ENCODE measurements around the gene ADAM29.
"Not testable (repeated sequence)": the region's sequence is repeated elsewhere in the genome, so short reads cannot be mapped to it uniquely, and the experiment has no call there.

ADAM29 gene

DNA sequence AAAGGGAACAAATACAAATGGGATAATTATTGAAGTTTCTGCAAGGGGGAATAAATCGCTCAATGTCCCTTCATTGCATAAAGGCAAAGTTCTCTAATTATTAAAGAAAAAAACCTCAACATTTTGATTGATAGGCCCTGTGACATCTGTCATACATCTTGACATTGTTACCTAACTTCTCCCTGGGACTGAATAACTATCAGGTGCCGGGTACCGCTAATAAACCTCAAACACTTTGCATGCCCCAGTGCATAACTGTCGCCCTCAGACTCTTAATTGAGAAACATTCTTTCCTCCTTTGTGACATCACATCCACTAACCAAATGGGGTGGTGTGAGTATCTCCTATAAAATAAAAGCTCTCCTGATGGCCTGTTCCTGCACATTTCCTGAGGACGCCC, at the start of gene ADAM29:
Gene ADAM29, plus strand, starts transcription at position 301 of the 400 bp plus-strand sequence. CDS start 57,168 bp downstream, outside the sequence.
- no peaks in the 10 kb centered on the region for H3K4me1 Mint-ChIP-seq
- H3K9me3 Mint-ChIP-seq: peaks cover 7% of the 10 kb centered on the region
- H3K36me3 Mint-ChIP-seq: no peaks in the 10 kb centered on the region
- no peak within 1 kb of the TSS for H3K27ac Mint-ChIP-seq
- H3K4me3 Mint-ChIP-seq: no peak within 1 kb of the TSS
- DNase-seq (ENCODE audit: low spot score in 2 of 2): no peak
- no peak for ATAC-seq

GRCh38 chr4:174869339-174869738, 48.8 kb upstream of the ADAM29 start:
- Mint-ChIP-seq H3K9me3 (peaks cover 6% of the 10 kb centered on the region), H3K27ac (no peak overlapping the region), H3K4me1 (no peaks in the 10 kb centered on the region), H3K4me3 (no peak overlapping the region), H3K36me3 (no peaks in the 10 kb centered on the region)
- DNase-seq (ENCODE audit: low spot score in 2 of 2) (no peak), ATAC-seq (no peak)

DNA sequence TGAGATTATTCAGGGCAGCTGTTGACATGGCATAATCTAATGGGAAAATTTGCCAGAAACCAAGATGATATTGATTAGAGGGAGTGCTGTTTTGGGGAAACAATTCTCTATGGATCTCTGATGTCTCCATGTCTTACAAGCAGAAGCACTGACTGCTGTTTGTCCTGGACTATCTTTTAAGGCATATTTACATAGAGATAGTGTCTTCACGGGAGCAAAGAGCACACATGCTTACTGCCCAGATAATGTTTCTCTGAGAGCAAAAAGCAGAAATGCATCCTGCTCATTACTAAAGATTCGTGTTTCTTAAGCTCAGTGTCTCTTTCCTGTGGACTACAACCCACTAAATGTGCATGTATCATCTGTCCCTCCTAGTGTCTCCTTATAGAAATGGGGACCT, 47.8 kb upstream of the ADAM29 start:
- Mint-ChIP-seq H3K36me3 (no peaks in the 10 kb centered on the region), H3K9me3 (peaks cover 6% of the 10 kb centered on the region), H3K27ac (no peak overlapping the region), H3K4me1 (no peaks in the 10 kb centered on the region), H3K4me3 (no peak overlapping the region)
- ATAC-seq (no peak), DNase-seq (ENCODE audit: low spot score in 2 of 2) (no peak)

DNA sequence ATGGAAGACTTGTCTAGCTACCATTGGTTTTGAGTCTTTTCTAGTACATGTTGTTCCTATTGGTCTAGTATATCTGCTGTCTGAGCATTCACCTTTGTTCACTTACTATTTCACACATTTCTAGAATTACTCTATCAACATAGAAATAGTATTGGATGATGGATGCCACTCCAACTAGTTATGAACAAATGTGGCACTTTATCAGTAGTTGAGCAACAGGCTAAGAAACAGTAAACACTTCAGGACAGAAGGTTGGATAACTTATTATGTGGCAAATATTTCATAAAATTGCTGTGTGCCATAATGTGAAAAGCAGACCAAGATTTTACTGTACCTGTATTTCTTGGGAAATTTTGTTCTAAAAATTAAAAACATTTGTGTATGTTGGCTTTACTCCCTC, 46.8 kb upstream of the ADAM29 start:
- DNase-seq (ENCODE audit: low spot score in 2 of 2) (no peak), ATAC-seq (no peak)
- Mint-ChIP-seq H3K9me3 (peaks cover 6% of the 10 kb centered on the region), H3K36me3 (no peaks in the 10 kb centered on the region), H3K4me1 (no peaks in the 10 kb centered on the region), H3K27ac (no peak overlapping the region), H3K4me3 (no peak overlapping the region)

GRCh38 chr4:174873146-174873545, 45.0 kb upstream of the ADAM29 start:
- not testable (repeated sequence) for H3K4me1 Mint-ChIP-seq; H3K9me3 Mint-ChIP-seq; H3K4me3 Mint-ChIP-seq; DNase-seq (ENCODE audit: low spot score in 2 of 2); H3K27ac Mint-ChIP-seq; H3K36me3 Mint-ChIP-seq; ATAC-seq

DNA sequence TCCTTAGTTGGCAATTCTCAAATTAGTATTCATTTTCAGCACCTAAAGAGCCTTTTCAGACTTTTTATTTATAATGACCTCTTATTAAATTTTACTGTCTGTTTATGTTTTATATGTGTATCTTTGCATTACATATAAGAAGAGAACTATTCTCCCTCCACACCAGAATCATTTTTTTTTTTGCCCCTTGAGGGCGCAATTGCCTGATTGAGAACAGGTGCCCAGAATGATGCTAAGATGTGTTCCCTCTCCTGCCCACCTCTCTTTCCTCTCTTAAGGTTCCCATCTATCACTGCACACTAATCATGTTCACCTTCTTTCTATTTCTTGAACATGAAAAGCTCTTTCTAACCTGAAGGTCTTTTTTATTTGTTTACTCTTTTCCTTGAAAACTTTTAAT, 44.2 kb upstream of the ADAM29 start:
- DNase-seq (ENCODE audit: low spot score in 2 of 2) (no peak), ATAC-seq (no peak)
- H3K9me3 Mint-ChIP-seq: no peaks in the 10 kb centered on the region
- H3K4me1 Mint-ChIP-seq: no peaks in the 10 kb centered on the region
- H3K27ac Mint-ChIP-seq: no peak overlapping the region
- H3K36me3 Mint-ChIP-seq: no peaks in the 10 kb centered on the region
- no peak overlapping the region for H3K4me3 Mint-ChIP-seq

GRCh38 chr4:174874898-174875297, 43.3 kb upstream of the ADAM29 start:
- no peaks in the 10 kb centered on the region for H3K9me3 Mint-ChIP-seq
- no peaks in the 10 kb centered on the region for H3K36me3 Mint-ChIP-seq
- no peak for DNase-seq (ENCODE audit: low spot score in 2 of 2)
- no peak overlapping the region for H3K4me3 Mint-ChIP-seq
- no peak overlapping the region for H3K27ac Mint-ChIP-seq
- ATAC-seq: no peak
- H3K4me1 Mint-ChIP-seq: no peaks in the 10 kb centered on the region

DNA sequence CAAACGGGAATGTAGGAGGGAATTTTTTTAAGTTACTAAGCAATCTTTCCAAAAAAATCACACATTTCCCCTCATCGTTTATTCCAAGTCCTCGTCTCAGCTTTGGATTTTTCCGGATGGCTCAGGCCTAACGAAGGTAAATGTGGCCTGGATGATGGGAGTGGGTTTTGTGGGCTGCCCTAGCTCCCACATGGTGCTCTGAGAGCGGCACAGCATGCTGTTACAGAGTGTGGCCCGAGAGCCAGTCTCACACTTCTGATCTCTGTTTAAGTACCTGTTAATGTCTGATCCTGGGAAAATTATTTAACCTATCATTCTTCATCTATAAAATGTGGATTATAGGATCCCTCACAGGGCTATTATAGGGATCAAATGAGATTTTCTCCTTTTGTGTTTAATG, 38.2 kb upstream of the ADAM29 start:
- ATAC-seq (no peak), DNase-seq (ENCODE audit: low spot score in 2 of 2) (no peak)
- H3K4me1 Mint-ChIP-seq: no peaks in the 10 kb centered on the region
- H3K9me3 Mint-ChIP-seq: no peaks in the 10 kb centered on the region
- H3K27ac Mint-ChIP-seq: no peak overlapping the region
- H3K36me3 Mint-ChIP-seq: no peaks in the 10 kb centered on the region
- H3K4me3 Mint-ChIP-seq: no peak overlapping the region

- no peaks in the 10 kb centered on the region for H3K9me3 Mint-ChIP-seq
- no peak for ATAC-seq
- H3K36me3 Mint-ChIP-seq: no peaks in the 10 kb centered on the region
- no peak for DNase-seq (ENCODE audit: low spot score in 2 of 2)
- no peak overlapping the region for H3K4me3 Mint-ChIP-seq
- no peaks in the 10 kb centered on the region for H3K4me1 Mint-ChIP-seq
- no peak overlapping the region for H3K27ac Mint-ChIP-seq
Observed at GRCh38 chr4:174882317-174882992, 35.7 kb upstream of the ADAM29 start.

GRCh38 chr4:174907508-174907907, 10.7 kb upstream of the ADAM29 start:
- DNase-seq (ENCODE audit: low spot score in 2 of 2) (no peak), ATAC-seq (no peak)
- no peaks in the 10 kb centered on the region for H3K4me1 Mint-ChIP-seq
- no peaks in the 10 kb centered on the region for H3K36me3 Mint-ChIP-seq
- H3K9me3 Mint-ChIP-seq: peaks cover 17% of the 10 kb centered on the region
- H3K27ac Mint-ChIP-seq: no peak overlapping the region
- no peak overlapping the region for H3K4me3 Mint-ChIP-seq

GRCh38 chr4:174910271-174910670, 7.9 kb upstream of the ADAM29 start:
- ATAC-seq (no peak), DNase-seq (ENCODE audit: low spot score in 2 of 2) (no peak)
- H3K4me1 Mint-ChIP-seq: no peaks in the 10 kb centered on the region
- H3K9me3 Mint-ChIP-seq: peaks cover 11% of the 10 kb centered on the region
- no peaks in the 10 kb centered on the region for H3K36me3 Mint-ChIP-seq
- no peak overlapping the region for H3K27ac Mint-ChIP-seq
- no peak overlapping the region for H3K4me3 Mint-ChIP-seq

GRCh38 chr4:174912919-174913543, 5.1 kb upstream of the ADAM29 start:
- Mint-ChIP-seq H3K36me3 (no peaks in the 10 kb centered on the region), H3K27ac (no peak overlapping the region), H3K9me3 (peaks cover 8% of the 10 kb centered on the region), H3K4me1 (no peaks in the 10 kb centered on the region), H3K4me3 (no peak overlapping the region)
- DNase-seq (ENCODE audit: low spot score in 2 of 2) (no peak), ATAC-seq (no peak)

DNA sequence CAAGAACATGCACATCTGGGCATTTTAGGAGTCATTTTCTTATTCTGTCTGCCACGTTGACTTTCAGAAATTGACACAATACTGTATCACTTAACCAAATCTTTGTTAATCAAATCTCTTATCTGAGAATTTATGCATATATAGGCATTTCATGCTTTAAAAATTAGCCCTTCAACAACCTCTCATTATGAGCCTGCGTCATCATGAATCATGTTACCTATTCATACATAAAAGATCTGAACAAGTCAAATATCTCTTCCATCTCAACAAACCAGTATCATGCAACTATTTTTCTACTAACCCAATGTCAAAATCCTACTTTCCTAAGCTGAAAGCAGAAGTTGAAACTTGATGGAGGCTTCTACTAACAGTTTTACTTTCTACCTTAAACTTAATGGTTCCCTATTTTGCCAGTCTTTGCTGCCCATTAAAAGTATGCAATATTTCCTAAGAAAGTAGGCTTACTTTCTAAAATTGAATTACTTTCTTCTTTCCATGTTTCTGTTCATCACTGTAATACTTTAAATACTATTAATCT, 1.8 kb downstream of the ADAM29 start:
- H3K4me1 Mint-ChIP-seq: no peaks in the 10 kb centered on the region
- no peaks in the 10 kb centered on the region for H3K36me3 Mint-ChIP-seq
- ATAC-seq (no peak), DNase-seq (ENCODE audit: low spot score in 2 of 2) (no peak)
- H3K4me3 Mint-ChIP-seq: no peak overlapping the region
- H3K27ac Mint-ChIP-seq: no peak overlapping the region
- H3K9me3 Mint-ChIP-seq: peaks cover 3% of the 10 kb centered on the region

GRCh38 chr4:174926958-174927357, 8.8 kb downstream of the ADAM29 start:
- Mint-ChIP-seq H3K9me3 (no peaks in the 10 kb centered on the region), H3K36me3 (no peaks in the 10 kb centered on the region), H3K27ac (no peak overlapping the region), H3K4me1 (no peaks in the 10 kb centered on the region), H3K4me3 (no peak overlapping the region)
- no peak for DNase-seq (ENCODE audit: low spot score in 2 of 2)
- ATAC-seq: no peak

GRCh38 chr4:174928174-174928573, 10.0 kb downstream of the ADAM29 start:
- H3K4me3 Mint-ChIP-seq: no peak overlapping the region
- no peaks in the 10 kb centered on the region for H3K36me3 Mint-ChIP-seq
- H3K9me3 Mint-ChIP-seq: no peaks in the 10 kb centered on the region
- H3K4me1 Mint-ChIP-seq: no peaks in the 10 kb centered on the region
- H3K27ac Mint-ChIP-seq: no peak overlapping the region
- DNase-seq (ENCODE audit: low spot score in 2 of 2): no peak
- peak; percentile 19 for ATAC-seq

DNA sequence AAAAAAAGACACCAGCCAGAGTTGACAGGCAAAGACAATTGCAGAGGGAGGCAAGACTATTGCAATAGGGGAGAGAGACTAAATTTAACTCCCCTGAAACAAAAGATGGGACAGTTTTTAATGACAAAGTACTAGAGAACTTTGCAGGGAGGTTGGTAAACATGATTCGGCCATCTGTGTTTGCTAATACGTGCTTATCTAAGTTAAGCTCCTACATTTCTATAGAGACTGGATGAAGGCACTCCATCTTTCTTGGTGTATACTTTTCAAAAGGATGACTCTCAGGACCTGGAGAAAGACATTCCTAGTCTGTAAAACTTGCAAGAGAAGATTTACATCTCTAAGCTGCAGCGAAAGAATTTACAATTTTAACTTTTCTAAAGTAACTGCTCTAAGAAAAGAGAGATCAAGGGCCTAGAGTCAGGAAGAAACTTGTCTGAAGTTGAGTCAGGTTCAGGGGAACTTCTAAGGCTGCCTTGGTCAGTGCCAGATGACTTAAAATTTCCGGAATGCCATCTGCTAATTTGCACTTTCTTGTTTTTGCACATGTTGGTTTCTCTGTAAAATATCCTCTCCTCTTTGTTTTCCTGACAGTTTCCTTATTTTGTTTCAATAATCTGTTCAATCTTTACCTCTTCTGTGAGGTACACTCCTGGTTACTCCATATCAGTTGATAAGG, 10.6 kb downstream of the ADAM29 start:
- H3K4me1 Mint-ChIP-seq: no peaks in the 10 kb centered on the region
- no peaks in the 10 kb centered on the region for H3K9me3 Mint-ChIP-seq
- ATAC-seq (no peak), DNase-seq (ENCODE audit: low spot score in 2 of 2) (no peak)
- H3K27ac Mint-ChIP-seq: no peak overlapping the region
- H3K36me3 Mint-ChIP-seq: no peaks in the 10 kb centered on the region
- H3K4me3 Mint-ChIP-seq: no peak overlapping the region
